Endothelial cell of umbilical vein (primary cell): ENCODE measurements around the gene ELMO1. TPM values are rescaled to one million over a fixed set of nuclear protein-coding genes. Genes with fewer than 3 reads are reported as not detected.

ENCODE experiments used
- BruUV-seq: library from RNA; stranded (reverse); fragments of 400-500 nt; replicated peaks from 2 replicates; lab custom pipeline; 2021; lab: Mats Ljungman, UMichigan
- CTCF ChIA-PET: fragments of 300-600, 350-600 bp; sonication (Branson Sonifier 250); formaldehyde crosslinking; loops from one replicate; lab custom pipeline; 2021; ENCODE audit warnings: antibody characterized with exemption, inconsistent platforms; lab: Charles Lee
- POLR2A ChIA-PET: fragments of 300-600, 350-600 bp; sonication (Branson Sonifier 250); formaldehyde crosslinking; loops from one replicate; lab custom pipeline; 2021; ENCODE audit warnings: antibody characterized with exemption, inconsistent platforms; lab: Charles Lee
- DNase-seq: peaks from one replicate; pipeline ENCODE4 v3.0.0-alpha.2; 2011; ENCODE audit warnings: low read depth, low spot score
- FAIRE-seq: peaks from 2 replicates; lab custom pipeline; 2011; peaks lifted over from hg19 to GRCh38; lab: Jason Lieb, UNC
- H2AFZ ChIP-seq: 2 replicates; pipeline ENCODE4 v1.6.0; 2012; ENCODE audit warnings: low read depth, low read length, control low read depth, inconsistent platforms
- H3K27ac ChIP-seq: 2 replicates; pipeline ENCODE4 v1.5.1; 2011; ENCODE audit warnings: low read depth, mild to moderate bottlenecking, control low read depth, low read length, moderate library complexity; ENCODE audit not compliant: insufficient read depth
- H3K27me3 ChIP-seq, 2 experiments: 2 replicates each; pipeline versions ENCODE4 v1.6.0 to v1.6.1; 2011; ENCODE audit warnings: low read length in 2 of 2, mixed read lengths in 1 of 2; ENCODE audit not compliant: control insufficient read depth in 2 of 2, insufficient read depth in 2 of 2
- H3K36me3 ChIP-seq, 2 experiments: 2 replicates in 1 of 2; 3 replicates in 1 of 2; pipeline ENCODE4 v1.5.1; 2011; ENCODE audit warnings: low read length in 2 of 2, mild to moderate bottlenecking in 1 of 2, moderate library complexity in 1 of 2; ENCODE audit not compliant: control insufficient read depth in 2 of 2, insufficient read depth in 2 of 2; ENCODE audit errors: extremely low read depth in 1 of 2
- H3K4me1 ChIP-seq: 3 replicates; pipeline ENCODE4 v1.5.1; 2011; ENCODE audit warnings: mild to moderate bottlenecking, low read length; ENCODE audit not compliant: control insufficient read depth, insufficient read depth; ENCODE audit errors: extremely low read depth
- H3K4me2 ChIP-seq: 2 replicates; pipeline ENCODE4 v1.6.1; 2011; ENCODE audit warnings: low read length, control low read depth, mixed read lengths; ENCODE audit not compliant: insufficient read depth
- H3K4me3 ChIP-seq, 3 experiments: fragments of 200-600 bp in 1 of 3; sonication (generic), shearing (Covaris generic) in 1 of 3; replicated peaks in 1 of 3; 2 replicates each; pipeline ENCODE4 v1.5.1; 2011 to 2016; ENCODE audit warnings: control low read depth in 3 of 3, low read length in 3 of 3, mild to moderate bottlenecking in 2 of 3, inconsistent platforms in 1 of 3, low read depth in 1 of 3, moderate library complexity in 1 of 3; ENCODE audit not compliant: insufficient read depth in 1 of 3
- H3K79me2 ChIP-seq: 2 replicates; pipeline ENCODE4 v1.6.0; 2012; ENCODE audit warnings: low read length, inconsistent platforms; ENCODE audit not compliant: control insufficient read depth, insufficient read depth
- H3K9ac ChIP-seq: replicated peaks from 2 replicates; pipeline ENCODE3; 2011; ENCODE audit warnings: low read length, control low read depth; ENCODE audit not compliant: insufficient read depth; ENCODE audit errors: extremely low read depth
- H3K9me1 ChIP-seq: replicated peaks from 3 replicates; pipeline ENCODE4 v1.6.0; 2011; ENCODE audit warnings: mild to moderate bottlenecking, low read length; ENCODE audit not compliant: control insufficient read depth, insufficient read depth; ENCODE audit errors: extremely low read depth
- H3K9me3 ChIP-seq: replicated peaks from 2 replicates; pipeline ENCODE4 v1.5.1; 2012; ENCODE audit warnings: low read length, inconsistent platforms; ENCODE audit not compliant: control insufficient read depth, insufficient read depth
- H4K20me1 ChIP-seq: replicated peaks from 2 replicates; pipeline ENCODE3; 2011; ENCODE audit warnings: mild to moderate bottlenecking, low read length; ENCODE audit not compliant: control insufficient read depth, insufficient read depth; ENCODE audit errors: extremely low read depth
- EZH2 ChIP-seq: IDR thresholded peaks from 2 replicates; pipeline ENCODE4 v1.6.1; 2012; ENCODE audit warnings: borderline replicate concordance, low read depth, mild to moderate bottlenecking, moderate library complexity, low read length, inconsistent platforms; ENCODE audit not compliant: severe bottlenecking
- FOS ChIP-seq: IDR thresholded peaks from 2 replicates; pipeline ENCODE4 v1.6.1; 2011; ENCODE audit warnings: mild to moderate bottlenecking, low read length, moderate library complexity, borderline replicate concordance; ENCODE audit not compliant: insufficient read depth
- GATA2 ChIP-seq: IDR thresholded peaks from 2 replicates; pipeline ENCODE4 v1.7.0; 2011; ENCODE audit warnings: low read depth, mild to moderate bottlenecking, moderate library complexity, mixed read lengths, low read length; ENCODE audit not compliant: insufficient read length, insufficient read depth
- JUN ChIP-seq: IDR thresholded peaks from 2 replicates; pipeline ENCODE4 v1.6.1; 2011; ENCODE audit warnings: borderline replicate concordance, low read depth; ENCODE audit not compliant: insufficient read length, insufficient read depth
- MYC ChIP-seq: IDR thresholded peaks from one replicate; pipeline ENCODE4 v1.6.1; 2011; ENCODE audit warnings: mild to moderate bottlenecking, low read depth, low read length
- POLR2A ChIP-seq: IDR thresholded peaks from 2 replicates; pipeline ENCODE4 v1.6.1; 2012; ENCODE audit warnings: low read depth, mild to moderate bottlenecking, control low read depth, low read length
- POLR2AphosphoS5 ChIP-seq: IDR thresholded peaks from 2 replicates; pipeline ENCODE4 v1.6.1; 2012; ENCODE audit warnings: low read depth, mild to moderate bottlenecking, control low read depth, low read length, moderate library complexity; ENCODE audit not compliant: insufficient read depth
- dilution Hi-C: fragments of 300-500 bp; cut with MboI; formaldehyde crosslinking; loops from one replicate; pipeline ENCODE4 v1.15.0; 2019; ENCODE audit warnings: low sequenced_read_pairs; ENCODE audit not compliant: extremely low pct_ligation_motif_present
- intact Hi-C: fragments of 100-400 bp; cut with micrococcal nuclease; formaldehyde crosslinking; loops from one replicate; pipeline ENCODE4 v1.10.0; 2022
- polyA plus RNA-seq, 4 experiments: library from polyadenylated mRNA; depleted of rRNA in 3 of 4; stranded (reverse) in 3 of 4; unstranded in 1 of 4; fragments of >200 nt; gene quantifications; 2 replicates each; pipeline versions ENCODE4 v1.2.1 to v1.2.3, GENCODE V29; 2011 to 2012; ENCODE audit warnings: missing spikeins in 1 of 4
- total RNA-seq: library from RNA; stranded (reverse); gene quantifications from 2 replicates; pipeline ENCODE4 v1.2.3, GENCODE V29; 2021
- TF ChIP-seq, protein P1 (sequence below), 2 donors: IDR thresholded peaks; 1 replicate in 1 of 2; 2 replicates in 1 of 2; pipeline ENCODE4 v1.5.1; 2011; ENCODE audit warnings: low read length in 2 of 2, mild to moderate bottlenecking in 2 of 2, moderate library complexity in 2 of 2, control low read depth in 1 of 2, inconsistent platforms in 1 of 2, low read depth in 1 of 2; ENCODE audit not compliant: insufficient read depth in 1 of 2; ENCODE audit errors: extremely low read depth in 1 of 2
- TF ChIP-seq, protein P2 (sequence below): IDR thresholded peaks from 2 replicates; pipeline ENCODE4 v1.6.1; 2011; ENCODE audit not compliant: insufficient read depth, insufficient read length

ELMO1 gene
- total and polyA plus RNA-seq, 2 donors (not counting 3 experiments of a cell fraction or from before 2014, with no cell fraction given) = 17.0 to 30.6 TPM

DNA sequence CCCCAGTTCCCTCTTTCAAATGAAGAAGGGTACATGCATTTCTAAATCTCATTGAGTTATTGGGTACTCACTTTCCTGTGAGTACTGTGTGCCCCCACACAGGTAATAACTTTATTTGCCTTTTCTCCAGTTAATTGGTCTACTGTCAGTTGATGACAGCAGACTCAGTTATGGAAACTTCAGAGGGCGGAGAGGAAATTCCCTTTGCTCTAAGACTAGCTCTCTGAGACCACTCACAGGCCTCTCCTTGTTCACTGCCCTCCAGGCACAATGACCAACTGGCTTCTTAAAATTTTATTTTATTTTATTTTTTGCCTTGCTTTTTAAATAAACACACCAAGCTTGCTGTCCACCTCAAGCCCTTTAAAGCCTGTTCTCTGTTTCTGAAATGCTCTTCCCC, 488.6 kb downstream of the ELMO1 start:
- no peak overlapping the region for H3K4me2 ChIP-seq
- no peak overlapping the region for H3K4me3 ChIP-seq
- BruUV-seq = no TSS peak
- H3K9me1 ChIP-seq = no peaks in the 10 kb centered on the region
- ChIA-PET CTCF (interaction anchor here (1.4 to 2.9 kb wide), 3 partner anchors 26 to 238 kb away, joined by 3 to 16 read pairs (median 6); no protein-coding TSS in a partner anchor), POLR2A (no interaction called here)
- no peaks in the 10 kb centered on the region for H3K4me1 ChIP-seq
- TF ChIP-seq, protein P1, sequence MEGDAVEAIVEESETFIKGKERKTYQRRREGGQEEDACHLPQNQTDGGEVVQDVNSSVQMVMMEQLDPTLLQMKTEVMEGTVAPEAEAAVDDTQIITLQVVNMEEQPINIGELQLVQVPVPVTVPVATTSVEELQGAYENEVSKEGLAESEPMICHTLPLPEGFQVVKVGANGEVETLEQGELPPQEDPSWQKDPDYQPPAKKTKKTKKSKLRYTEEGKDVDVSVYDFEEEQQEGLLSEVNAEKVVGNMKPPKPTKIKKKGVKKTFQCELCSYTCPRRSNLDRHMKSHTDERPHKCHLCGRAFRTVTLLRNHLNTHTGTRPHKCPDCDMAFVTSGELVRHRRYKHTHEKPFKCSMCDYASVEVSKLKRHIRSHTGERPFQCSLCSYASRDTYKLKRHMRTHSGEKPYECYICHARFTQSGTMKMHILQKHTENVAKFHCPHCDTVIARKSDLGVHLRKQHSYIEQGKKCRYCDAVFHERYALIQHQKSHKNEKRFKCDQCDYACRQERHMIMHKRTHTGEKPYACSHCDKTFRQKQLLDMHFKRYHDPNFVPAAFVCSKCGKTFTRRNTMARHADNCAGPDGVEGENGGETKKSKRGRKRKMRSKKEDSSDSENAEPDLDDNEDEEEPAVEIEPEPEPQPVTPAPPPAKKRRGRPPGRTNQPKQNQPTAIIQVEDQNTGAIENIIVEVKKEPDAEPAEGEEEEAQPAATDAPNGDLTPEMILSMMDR (IDR thresholded peaks at IDR 0.05; ENCODE audit: extremely low read depth in 1 of 2, insufficient read depth in 1 of 2, low read depth in 1 of 2, low read length in 2 of 2) = no peak
- no peak for TF ChIP-seq EZH2
- TF ChIP-seq POLR2AphosphoS5 = no peak
- TF ChIP-seq GATA2 = no peak
- no peak for TF ChIP-seq MYC
- TF ChIP-seq POLR2A = no peak
- TF ChIP-seq, protein P2, sequence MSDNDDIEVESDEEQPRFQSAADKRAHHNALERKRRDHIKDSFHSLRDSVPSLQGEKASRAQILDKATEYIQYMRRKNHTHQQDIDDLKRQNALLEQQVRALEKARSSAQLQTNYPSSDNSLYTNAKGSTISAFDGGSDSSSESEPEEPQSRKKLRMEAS = no peak
- TF ChIP-seq JUN = no peak
- TF ChIP-seq FOS = no peak
- H2AFZ ChIP-seq = no peak overlapping the region
- no peaks in the 10 kb centered on the region for H4K20me1 ChIP-seq
- no peak overlapping the region for H3K9ac ChIP-seq
- H3K79me2 ChIP-seq = no peaks in the 10 kb centered on the region
- intact Hi-C loops = no loop called here
- DNase-seq (no peak), FAIRE-seq (no peak)
- H3K36me3 ChIP-seq = no peaks in the 10 kb centered on the region
- dilution Hi-C loops = no loop called here
- no peaks in the 10 kb centered on the region for H3K27me3 ChIP-seq
- no peaks in the 10 kb centered on the region for H3K9me3 ChIP-seq
- H3K27ac ChIP-seq = no peak overlapping the region
